ENCODE results near the gene ENHO.

DNA sequence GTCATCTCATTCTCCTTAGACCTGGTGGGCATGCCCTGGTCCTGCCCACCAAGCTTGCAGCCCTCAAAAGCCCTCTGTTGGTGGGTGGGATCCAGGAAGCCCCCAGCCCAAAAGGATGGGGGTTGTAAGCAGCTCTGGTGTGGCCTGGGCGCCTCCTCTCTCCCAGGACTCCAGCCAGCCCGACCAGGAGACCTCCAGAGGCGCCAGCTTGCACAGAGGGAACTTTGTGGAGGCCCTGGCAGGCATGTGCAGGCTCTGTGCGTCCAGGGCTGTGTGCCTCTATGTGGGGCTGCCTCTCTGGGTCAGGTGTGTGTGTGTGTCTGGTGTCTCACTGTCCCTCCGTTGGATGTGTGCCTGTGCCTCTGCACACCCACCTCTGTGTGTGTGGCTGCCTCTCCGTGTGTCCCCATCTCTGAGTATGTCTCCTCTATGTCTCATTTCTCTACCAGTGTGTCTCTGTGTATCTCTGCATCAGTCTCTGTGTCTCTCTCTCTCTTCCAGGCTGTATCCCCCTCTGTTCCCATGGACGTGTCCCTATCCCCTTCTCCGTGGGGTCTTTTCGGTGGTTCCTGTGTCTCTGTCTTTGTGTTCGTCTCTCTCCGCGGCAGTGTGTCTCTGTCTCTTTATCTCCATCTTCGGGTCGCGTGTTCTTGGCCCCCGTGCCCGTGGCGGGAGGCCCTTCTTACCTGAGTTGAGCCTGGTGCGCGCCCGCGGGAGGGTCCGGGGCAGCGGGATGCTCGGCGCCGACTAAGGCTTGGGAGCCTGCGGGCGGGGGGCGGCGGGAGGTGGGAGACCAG, 501 bp downstream of the ENHO start:
- TF ChIP-seq REST (IDR thresholded peaks at IDR 0.05; ENCODE audit: unreplicated experiment) (no peak), CREB1 (CRISPR knock-in tag; IDR thresholded peaks at IDR 0.05; ENCODE audit: low read depth) (no peak)

Data from GM23338 (cell line).